ENCODE data around the gene FIG4.
"Not testable (repeated sequence)": the region's sequence is repeated elsewhere in the genome, so short reads cannot be mapped to it uniquely, and the experiment has no call there.

Gene FIG4

DNA sequence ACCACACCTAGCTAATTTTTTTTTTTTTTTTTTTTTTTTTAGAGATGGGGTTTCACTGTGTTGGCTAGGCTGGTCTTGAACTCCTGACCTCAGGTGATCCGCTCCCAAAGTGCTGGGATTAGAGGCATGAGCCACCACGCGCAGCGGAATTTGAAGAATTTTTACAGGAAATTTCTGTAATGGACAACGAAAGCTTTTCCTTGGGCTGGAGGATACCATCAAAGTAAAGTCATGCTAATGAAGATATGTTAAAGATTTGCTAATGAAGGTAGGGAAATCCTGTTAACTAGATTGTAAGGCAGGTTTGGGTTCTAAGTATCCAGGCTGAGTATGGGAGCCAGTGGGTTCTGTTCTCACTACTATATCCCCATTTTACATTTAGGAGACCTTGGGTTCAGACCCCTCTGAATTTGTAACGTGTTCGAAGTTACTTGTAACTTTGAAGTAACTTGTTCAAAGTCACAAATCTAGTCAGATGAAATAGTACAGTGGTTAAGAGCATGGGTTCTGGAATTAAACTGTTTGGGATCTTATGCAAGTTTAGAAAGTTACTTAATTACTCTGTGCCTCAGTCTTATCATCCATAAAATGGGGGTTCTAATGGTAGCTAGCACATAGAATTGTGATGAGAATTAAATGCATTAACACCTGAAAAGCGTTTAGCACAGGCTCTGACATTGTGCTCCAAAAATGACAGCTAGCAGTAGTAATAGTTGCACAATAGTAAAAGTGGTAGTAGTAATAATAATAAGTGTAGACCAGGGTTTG, 163.6 kb downstream of the FIG4 start:
- H3K9me3 ChIP-seq = no peaks in the 10 kb centered on the region
- no peaks in the 10 kb centered on the region for H3K36me3 ChIP-seq
- no peak for TF ChIP-seq CTCF (IDR thresholded peaks at IDR 0.05)
- no peaks in the 10 kb centered on the region for H3K27me3 ChIP-seq
- intact Hi-C loops (cut with DNase I; ENCODE audit: low total_unique reads) = no loop called here
- H3K4me3 ChIP-seq = no peak overlapping the region
- no peak for DNase-seq
- H3K4me1 ChIP-seq = no peaks in the 10 kb centered on the region
- no peak overlapping the region for H3K27ac ChIP-seq

GRCh38 chr6:109855476-109856040, 164.5 kb downstream of the FIG4 start:
- DNase-seq; H3K36me3 ChIP-seq; H3K9me3 ChIP-seq; H3K4me3 ChIP-seq; intact Hi-C loops (cut with DNase I; ENCODE audit: low total_unique reads); H3K4me1 ChIP-seq; H3K27ac ChIP-seq; H3K27me3 ChIP-seq: not testable (repeated sequence)

- intact Hi-C loops (cut with DNase I; ENCODE audit: low total_unique reads) = no loop called here
- H3K27me3 ChIP-seq = no peaks in the 10 kb centered on the region
- H3K9me3 ChIP-seq = no peaks in the 10 kb centered on the region
- TF ChIP-seq CTCF (IDR thresholded peaks at IDR 0.05) = no peak
- peaks cover 0 to 1% (median under 1%) of the 10 kb centered on the region in 4 donors for H3K4me1 ChIP-seq
- no peak overlapping the region for H3K27ac ChIP-seq
- H3K4me3 ChIP-seq = no peak overlapping the region
- no peaks in the 10 kb centered on the region for H3K36me3 ChIP-seq
- DNase-seq = no peak
These were observed 170.8 kb downstream of the FIG4 start for GRCh38 chr6:109861946-109862345.

GRCh38 chr6:109864050-109864449, 173.0 kb downstream of the FIG4 start:
- H3K27me3 ChIP-seq = no peaks in the 10 kb centered on the region
- no peaks in the 10 kb centered on the region for H3K9me3 ChIP-seq
- TF ChIP-seq CTCF (IDR thresholded peaks at IDR 0.05) = no peak
- intact Hi-C loops (cut with DNase I; ENCODE audit: low total_unique reads) = no loop called here
- no peaks in the 10 kb centered on the region for H3K36me3 ChIP-seq
- H3K4me3 ChIP-seq = no peak overlapping the region
- H3K4me1 ChIP-seq = peaks cover 0 to 18% (median 12%) of the 10 kb centered on the region in 4 donors
- DNase-seq = no peak
- H3K27ac ChIP-seq = no peak overlapping the region

DNA sequence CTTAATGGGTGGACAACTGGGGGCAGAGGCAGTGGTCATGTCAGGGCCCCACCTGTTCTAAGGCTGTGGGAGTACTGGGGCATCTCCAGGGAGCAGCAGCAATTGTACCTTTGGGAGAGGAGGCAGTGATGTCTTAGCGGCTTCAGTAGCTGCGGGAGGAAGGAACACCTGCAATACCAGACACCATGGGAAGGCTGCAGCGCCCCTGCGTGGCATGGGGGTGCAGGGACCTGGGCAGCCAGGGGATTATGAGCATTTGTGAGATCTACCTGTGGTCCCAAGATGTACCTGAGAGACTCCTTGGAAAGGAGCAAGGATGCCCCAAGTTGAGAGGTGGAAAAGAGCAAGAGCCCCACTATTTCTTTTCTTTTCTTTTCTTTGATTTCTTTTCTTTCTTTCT, 174.9 kb downstream of the FIG4 start:
- intact Hi-C loops (cut with DNase I; ENCODE audit: low total_unique reads) = no loop called here
- Histone ChIP-seq H3K4me3 (no peak overlapping the region), H3K36me3 (no peaks in the 10 kb centered on the region), H3K9me3 (no peaks in the 10 kb centered on the region), H3K27ac (no peak overlapping the region), H3K4me1 (peaks cover 0 to 18% (median 12%) of the 10 kb centered on the region in 4 donors), H3K27me3 (no peaks in the 10 kb centered on the region)
- no peak for TF ChIP-seq CTCF (IDR thresholded peaks at IDR 0.05)
- DNase-seq = no peak
